Activated CD4-positive, alpha-beta T cell treated with anti-CD3 and anti-CD28 coated beads, Interleukin-10, Interleukin-2, amounts not matched to agents 100 ng/mL and 50 ng/mL, durations not matched to agents 16 hours and 8 hours (primary cell): ENCODE measurements around the gene CLTA.
"Not testable (repeated sequence)": the region's sequence is repeated elsewhere in the genome, so short reads cannot be mapped to it uniquely, and the experiment has no call there.

ENCODE experiments used
- DNase-seq: peaks from one replicate; pipeline ENCODE4 v3.0.0-alpha.2; 2020

Gene CLTA

DNA sequence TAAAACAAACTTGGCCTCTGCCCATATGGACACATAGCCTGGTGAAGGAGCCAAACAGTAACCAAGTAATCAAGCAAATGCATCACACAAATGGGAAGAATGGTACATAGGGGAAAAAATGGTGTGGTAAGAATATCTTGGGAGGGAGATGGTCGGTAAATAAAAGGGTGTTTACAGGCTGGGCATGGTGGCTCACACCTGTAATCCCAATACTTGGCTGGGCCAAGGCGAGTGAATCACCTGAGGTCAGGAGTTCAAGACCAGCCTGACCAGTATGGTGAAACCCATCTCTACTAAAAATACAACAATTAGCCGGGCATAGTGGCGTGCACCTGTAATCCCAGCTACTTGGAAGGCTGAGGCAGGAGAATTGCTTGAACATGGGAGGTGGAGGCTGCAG is 31.2 kb upstream of the CLTA start:
- DNase-seq = not testable (repeated sequence)

DNA sequence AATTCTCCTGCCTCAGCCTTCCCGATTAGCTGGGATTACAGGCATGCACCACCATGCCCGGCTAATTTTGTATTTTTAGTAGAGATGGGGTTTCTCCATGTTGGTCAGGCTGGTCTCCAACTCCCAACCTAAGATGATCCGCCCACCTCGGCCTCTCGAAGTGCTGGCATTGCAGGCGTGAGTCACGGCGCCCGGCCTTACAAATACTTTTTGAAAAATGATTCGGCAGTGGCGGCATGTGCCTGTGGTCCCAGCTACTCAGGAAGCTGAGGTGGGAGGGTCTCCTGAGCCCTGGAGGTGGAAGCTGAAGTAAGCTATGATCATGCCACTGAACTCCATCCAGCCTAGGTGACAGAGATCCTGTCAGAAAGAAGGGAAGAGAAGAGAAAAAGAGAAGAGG is 30.6 kb upstream of the CLTA start:
- not testable (repeated sequence) for DNase-seq

DNA sequence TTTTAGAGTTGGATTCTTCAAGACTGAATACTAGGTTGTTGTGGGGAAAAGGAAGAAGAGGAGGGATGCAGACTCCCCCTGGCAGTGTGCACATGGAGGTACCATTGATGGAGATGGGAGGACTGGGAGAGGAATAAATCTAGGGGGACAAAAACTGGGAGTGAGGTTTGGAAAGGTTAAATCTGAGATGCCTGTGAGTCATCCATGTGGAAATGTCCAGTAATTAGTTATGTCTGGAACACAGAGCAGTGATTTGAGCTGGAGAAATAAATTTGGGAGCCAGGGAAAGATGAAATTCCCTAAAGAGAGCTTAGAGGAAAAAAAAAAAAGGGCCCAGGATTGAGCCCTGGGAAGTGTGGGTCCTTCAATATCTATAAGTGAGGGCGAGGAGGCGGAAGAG is 29.5 kb upstream of the CLTA start:
- no peak for DNase-seq

DNA sequence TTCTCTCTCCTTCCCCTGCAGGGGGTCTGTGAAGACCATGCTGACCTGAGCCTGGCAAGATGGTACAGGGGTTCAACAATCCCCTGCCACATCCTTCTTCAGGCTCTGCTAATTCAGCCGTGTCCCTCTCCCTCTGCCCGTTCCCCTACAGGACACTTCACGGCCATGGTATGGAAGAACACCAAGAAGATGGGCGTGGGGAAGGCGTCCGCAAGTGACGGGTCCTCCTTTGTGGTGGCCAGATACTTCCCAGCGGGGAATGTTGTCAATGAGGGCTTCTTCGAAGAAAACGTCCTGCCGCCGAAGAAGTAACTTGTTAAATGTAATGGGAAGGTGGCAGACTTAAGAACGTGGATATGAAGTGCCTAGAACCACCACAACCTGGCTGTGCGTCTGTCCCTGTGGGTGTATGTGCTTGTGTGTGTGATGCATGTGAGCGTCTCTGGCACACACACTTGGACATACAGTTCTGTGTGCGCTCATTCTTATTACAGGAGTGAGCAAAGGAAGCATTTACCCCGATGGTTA is 28.4 kb upstream of the CLTA start:
- DNase-seq = no peak

DNA sequence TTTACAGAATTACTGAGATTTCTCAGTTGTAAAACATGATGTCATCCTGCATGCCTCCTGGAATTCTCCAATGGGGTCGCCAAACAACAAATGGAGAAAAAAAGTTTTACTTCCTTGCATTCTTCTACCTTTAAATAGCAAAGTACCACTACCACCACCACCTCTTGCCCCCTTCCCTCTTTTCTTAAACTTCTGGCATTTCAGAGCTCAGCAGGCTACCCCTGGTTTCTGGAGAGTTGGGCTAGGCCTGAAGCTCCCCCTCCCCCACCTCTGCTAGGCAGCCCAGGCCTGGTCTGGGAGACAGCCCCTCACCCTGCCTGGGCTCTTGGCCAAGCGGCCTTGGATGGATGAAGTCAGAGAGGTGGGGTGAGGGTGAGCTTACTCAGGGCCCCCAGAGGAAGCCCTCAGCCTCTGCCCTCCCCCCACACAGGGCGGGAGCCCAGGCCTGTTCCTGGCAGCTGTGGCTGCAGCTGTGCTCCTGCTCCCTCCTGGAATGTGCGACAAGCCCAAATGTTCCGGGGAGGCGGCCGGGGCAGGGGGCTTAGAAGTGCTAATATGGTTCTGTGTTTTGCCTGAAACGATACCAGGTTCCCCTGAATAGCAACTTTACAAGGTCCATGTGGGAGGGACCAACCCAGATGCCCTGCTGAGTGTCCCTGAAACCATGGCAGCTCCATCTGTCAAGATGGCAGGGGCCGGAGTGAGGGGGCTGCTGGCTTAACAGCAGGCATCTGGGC is 27.5 kb upstream of the CLTA start:
- no peak for DNase-seq

DNA sequence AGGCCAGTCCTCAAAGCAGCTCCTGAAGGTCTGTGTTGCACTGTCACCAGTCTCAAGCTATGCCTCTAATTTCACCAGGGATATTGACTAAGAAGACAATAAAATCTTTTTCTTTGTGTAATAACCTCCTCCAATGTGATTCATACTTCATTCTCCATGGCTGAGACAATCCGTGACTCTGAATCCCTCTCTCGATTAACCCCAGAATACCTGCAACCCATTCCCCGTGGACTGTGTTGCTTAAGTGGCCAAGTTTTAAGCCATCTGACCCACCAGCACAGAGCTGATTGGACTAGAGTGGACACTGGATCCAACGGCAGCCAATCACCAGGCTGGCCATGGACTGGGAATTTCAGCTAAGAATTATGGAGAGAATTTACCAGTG is 26.9 kb upstream of the CLTA start:
- no peak for DNase-seq

DNA sequence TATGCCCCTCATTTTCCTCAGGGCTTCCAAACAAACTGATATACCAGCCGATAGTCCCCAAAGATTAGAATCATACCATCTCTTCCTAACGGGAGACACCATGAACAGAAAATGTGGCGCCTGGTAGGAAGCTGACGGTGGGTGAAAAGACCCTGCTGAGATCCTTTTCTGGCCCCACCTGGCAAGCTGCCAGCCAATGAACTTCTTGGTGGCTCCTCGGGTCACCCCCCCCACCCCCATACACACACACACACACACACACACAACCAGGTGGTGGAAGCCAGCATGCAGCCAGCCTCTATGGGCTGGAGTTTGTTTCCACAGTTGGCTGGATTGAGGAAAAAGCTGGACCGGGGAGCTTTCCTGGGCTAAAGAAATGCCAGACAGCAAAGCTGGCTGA is 26.3 kb upstream of the CLTA start:
- DNase-seq = no peak

DNA sequence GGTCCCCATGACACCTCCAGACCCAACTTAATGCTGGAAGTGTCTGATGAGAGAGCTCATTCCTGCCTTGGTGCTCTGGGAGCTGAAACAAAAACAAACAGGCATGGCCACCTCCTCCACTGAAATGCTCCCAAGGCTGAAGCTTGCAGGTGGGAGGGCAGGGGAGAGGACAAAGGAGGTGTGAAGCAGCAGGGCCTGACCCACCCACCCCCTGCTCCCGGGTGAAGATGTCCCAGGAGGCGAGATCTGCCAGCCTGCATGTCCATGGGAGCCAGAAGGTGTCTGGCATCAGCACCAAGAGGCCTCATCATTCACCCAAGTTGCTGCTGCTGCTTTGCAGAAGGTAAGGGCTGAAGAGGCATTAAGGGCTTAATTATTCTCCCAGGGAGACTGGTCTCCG is 25.7 kb upstream of the CLTA start:
- DNase-seq = no peak

DNA sequence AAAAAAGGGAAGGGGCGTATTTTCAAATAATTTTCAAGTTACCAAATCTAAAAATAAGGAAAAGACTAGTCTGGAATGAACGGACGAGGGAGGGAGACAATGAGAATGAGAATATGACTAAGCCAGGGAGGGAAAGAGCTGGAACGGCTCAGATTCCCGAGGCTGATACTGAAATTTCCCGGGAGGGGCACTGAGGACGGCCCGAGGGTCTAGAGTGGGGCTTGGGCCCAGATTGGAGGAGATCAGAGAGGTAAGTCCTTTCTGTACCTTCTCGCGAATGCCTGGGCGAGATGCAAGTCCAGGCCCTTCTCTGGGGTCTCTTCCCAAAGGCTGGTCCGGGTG is 24.9 kb upstream of the CLTA start:
- DNase-seq = no peak

DNA sequence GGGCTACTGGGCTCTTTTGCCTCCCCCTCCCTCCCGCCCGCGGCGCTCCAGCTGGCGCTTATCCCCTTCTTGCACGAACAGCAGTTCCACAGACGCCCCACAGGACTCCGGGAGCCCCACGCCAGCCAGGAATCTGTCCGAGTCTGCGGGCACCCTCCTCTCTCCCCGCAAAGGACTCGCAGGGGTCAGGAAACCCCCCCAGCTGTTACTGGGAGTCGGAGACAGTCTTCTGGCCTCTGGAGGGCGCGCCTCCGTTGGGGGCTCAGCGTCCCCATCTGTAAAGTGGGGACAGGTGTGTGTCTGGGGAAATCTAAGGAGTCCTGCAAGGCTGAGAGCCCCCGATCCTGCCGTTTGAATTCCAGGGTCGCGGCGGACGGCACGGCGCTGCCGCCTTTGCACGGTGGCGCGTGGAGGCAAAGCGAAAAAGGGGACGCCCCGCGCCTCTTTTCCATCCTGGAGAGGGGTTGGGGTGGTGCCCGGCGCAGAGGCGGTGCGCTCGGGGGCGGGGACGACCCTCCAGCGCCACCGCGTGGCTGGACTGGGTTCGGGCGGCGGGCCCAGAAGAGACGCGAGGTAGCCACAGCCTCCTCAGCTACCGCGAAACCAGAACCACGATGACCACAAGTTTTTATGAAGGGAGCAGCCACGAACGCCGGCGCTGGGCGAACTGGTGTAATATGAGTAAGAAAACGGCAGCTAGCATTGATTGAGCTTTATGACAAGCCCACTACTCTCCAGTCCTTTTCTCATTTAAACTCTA is 24.4 kb upstream of the CLTA start:
- peak; percentile 88 for DNase-seq

DNA sequence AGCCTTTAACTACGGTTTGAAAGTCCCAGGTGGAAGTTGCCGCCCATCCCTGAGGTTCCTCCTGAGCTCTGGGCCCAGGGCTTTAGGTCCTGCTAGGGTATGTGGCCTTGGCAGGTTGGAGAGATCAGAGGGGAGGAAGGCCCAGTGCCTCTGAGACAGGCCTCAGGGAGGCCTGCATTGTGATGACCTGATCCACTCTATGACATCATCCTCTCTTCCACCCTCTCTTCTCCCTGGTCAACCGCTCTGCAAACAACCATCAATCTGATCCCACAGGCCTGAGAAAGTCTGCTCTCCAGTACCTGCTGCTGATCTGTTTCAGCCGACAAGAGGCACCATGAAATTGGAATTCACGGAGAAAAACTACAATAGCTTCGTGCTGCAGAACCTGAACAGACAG is 21.6 kb upstream of the CLTA start, which contains the start of gene CCIN:
CCIN (plus strand) TSS at position 223 of the 400 bp plus-strand sequence; CDS start at position 338, 115 bp downstream.
- no peak for DNase-seq

DNA sequence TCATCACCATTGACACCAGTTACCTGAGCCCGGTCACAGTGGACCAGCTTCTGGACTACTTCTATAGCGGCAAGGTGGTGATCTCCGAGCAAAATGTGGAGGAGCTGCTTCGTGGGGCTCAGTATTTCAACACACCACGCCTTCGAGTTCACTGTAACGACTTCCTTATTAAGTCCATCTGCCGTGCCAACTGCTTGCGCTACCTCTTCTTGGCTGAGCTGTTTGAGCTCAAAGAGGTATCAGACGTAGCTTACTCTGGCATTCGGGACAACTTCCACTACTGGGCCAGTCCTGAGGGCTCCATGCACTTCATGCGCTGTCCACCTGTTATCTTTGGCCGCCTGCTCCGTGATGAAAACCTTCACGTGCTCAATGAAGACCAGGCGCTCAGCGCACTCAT is 21.0 kb upstream of the CLTA start:
- no peak for DNase-seq

DNA sequence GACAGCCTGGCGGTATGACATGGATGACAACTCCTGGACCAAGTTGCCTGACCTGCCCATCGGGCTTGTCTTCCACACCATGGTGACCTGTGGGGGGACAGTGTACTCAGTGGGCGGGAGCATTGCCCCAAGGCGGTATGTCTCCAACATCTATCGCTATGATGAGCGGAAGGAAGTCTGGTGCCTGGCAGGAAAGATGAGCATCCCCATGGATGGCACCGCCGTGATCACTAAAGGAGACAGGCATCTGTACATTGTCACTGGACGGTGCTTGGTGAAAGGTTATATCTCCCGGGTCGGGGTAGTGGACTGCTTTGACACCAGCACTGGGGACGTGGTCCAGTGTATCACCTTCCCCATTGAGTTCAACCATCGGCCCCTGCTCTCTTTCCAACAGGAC is 20.2 kb upstream of the CLTA start:
- DNase-seq = no peak

DNA sequence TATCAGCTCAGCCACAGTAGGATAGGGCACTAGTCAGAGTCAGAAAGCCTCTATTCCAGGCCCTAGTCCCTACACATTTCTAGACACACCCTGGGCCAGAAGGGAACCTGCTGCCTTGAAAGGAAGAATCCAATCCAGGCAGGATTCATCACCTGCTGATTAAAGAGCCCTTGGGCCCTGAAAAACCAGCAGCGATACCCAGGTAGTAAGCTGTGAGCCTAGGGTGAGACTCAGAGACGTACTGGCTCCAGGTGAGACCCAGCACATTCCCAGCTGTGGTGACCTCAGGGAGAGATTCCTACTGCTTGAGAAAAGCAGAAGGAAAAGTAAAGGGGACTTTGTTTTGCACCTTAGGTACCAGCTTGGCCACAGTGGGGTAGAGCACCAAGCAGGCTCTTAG is 16.9 kb upstream of the CLTA start:
- no peak for DNase-seq

DNA sequence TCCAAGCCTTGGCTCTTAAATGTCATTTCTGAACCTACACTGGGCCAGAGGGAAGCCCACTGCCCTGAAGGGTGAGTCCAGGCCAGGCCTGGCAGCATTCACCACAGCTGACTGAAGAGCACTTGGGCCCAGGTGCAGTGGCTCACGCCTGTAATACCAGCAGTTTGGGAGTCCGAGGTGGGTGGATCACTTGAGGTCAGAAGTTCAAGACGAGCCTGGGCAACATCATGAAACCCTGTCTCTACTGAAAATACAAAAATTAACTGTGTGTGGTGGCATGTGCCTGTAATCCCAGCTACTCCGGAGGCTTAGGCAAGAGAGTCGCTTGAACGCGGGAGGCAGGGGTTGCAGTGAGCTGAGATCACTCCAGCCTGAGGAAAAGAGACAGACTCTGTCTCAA is 16.4 kb upstream of the CLTA start:
- DNase-seq = no peak

DNA sequence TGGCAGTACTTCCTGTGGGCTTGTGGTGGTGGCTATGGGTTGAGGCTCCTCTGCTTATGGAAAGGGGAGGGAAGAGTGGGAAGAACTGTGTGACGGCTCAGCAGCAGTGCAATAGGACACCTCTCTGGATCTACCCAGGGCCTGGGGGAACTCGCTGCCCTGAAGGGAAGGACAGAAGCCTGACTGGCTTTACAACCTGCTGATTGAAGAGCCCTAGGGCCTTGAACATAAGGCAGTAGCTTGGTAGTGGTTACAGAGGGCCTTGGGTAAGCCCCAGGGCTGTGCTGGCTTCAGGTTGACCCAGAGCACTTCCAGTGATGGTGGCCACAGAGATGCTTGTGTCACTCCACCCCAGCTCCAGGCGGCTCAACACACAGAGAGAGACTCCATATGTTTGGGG is 16.0 kb upstream of the CLTA start:
- DNase-seq = no peak

DNA sequence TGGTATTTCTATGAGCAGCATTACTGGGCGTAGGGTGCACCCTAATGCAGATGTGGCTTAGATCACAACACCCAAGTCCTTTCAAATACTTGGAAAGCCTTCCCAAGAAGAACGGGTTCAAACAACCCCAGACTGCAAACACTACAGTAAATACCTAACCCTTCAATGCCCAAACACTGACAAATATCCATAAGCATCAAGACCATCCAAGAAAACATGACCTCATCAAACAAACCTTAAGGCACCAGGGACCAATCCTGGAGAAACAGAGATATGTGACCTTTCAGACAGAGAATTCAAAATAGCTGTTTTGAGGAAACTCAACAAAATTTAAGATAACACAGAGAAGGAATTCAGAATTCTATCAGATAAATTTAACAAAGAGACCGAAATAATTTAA is 15.5 kb upstream of the CLTA start:
- not testable (repeated sequence) for DNase-seq

DNA sequence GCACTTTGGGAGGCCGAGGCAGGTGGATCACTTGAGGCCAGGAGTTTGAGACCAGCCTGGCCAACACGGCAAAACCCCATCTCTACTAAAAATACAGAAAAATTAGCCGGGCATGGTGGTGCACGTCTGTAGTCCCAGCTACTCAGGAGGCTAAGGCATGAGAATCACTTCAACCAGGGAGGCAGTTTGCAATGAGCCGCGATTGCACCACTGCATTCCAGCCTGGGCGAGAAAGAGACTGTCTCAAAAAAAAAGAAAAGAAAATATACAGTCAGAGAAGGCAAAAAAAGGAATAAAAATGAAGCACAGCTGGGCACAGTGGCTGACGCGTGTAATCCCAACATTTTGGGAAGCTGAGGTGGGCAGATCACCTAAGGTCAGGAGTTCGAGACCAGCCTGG is 14.2 kb upstream of the CLTA start:
- DNase-seq = not testable (repeated sequence)

DNA sequence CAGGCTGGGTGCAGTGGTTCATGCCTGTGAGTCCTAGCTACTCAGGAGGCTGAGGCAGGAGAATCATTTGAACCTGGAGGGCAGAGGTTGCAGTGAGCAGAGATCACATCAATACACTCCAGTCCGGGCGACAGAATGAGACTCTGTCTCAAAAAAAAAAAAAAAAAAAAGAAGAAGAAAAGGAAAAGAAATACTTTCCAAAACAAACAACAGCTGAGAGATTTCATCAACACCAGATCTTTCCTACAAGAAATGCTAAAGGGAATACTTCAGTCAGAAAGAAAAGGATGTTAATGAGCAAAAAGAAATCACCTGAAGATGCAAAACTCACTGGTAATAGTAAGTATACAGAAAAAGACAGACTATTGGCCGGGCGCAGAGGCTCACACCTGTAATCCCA is 13.2 kb upstream of the CLTA start:
- no peak for DNase-seq

DNA sequence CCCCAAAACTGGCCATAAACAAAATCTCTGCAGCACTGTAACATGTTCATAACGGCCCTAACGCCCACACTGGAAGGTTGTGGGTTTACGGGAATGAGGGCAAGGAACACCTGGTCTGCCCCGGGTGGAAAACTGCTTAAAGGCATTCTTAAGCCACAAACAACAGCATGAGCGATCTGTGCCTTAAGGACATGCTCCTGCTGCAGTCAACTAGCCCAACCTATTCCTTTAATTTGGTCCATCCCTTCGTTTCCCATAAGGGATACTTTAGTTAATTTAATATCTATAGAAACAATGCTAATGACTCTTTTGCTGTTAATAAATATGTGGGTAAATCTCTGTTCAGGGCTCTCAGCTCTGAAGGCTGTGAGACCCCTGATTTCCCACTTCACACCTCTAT is 10.5 kb upstream of the CLTA start:
- DNase-seq = not testable (repeated sequence)

DNA sequence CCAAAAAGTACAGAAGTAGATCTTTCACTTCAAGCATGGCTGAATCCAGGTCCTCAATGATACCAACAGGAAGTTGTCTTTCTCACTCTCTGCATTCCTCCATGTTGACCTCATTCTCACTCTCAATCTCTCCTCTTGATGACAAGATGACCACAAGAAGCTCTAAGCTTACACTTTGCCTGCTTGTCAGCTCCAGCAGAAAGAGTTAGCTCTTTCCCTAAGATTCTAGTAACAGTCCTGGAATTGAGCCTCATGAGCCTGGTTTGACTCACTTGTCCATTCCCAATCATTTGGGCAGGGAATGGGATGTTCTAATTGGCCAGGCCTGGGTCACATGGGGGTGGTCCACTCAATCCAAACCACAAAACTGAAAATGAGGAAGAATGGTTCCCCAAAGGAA is 3.3 kb upstream of the CLTA start:
- peak; percentile 23 for DNase-seq

DNA sequence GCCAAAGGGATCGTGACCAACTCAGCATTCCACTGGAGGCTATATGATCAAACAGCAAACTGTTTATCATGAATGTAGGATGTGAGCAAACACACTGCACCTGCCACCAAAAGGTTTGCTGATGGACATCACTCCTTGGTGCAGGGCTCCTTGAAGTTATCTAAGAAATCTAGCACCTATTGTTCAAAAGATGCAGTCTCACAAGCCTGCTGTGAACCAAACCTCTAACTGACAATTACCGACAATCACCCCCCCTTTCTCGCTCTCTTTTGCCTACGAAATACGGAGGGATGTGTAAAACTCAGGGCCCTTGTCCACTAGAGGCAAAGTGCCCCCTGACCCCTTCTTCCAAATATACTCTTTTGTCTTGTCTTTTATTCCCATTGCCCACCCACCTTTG is 2.5 kb upstream of the CLTA start:
- DNase-seq = no peak

DNA sequence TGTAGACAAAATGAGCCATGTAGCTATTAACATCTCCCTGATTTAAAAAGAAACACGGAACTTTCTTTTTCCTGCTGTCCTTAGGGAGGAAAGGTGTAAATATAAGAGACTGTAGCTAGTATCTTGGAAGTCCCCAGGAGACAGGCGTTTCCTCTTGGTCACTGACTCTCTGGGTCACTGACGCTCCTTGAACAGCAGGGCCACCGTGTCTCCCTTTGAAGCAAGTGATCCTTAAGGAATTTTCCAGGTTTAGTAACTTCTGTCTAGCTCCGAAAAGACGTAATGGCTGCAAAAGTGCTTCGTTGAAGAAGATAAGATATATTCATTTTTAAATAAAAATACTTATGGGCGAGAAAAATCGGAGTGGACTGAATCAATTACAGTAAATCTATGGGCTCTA is 745 bp upstream of the CLTA start:
- no peak for DNase-seq

DNA sequence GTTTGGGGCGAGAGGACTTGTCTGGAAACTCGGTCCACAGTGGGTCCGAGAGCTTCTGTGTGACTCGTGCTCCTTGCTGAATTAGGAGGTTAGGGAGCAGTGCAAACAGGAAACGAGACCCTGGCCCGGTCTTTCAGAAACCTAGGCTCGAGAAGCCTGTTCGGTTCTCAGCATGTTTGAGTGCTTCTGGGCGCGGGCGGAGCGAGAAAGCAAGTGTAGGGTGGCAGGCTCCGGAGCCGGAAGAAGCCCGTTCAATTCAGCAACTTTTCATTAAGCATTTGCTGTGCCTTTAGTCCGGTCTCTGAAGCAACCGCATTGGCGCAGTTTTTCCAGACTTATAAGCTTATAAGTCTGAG is 547 bp downstream of the CLTA start:
- peak; percentile 49 for DNase-seq

DNA sequence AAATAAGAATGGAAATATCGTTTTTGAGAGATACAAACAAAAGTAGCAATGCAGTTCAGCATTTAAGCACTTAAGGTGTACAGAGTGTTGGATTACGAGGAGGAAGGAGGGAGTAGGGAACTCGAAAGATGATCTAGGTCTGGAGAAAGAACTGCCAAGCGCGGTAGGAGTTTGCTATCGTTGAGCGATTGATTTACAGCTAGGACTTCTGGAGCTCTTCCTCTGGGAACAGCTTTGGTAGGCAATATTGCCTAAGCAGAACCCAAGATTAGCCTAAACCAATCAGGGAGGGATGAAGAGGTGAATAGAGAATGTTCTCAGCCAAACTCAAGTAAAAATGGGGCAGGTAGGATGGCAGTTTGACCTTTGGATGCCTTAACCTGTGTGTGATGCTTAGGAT is 965 bp downstream of the CLTA start:
- DNase-seq = no peak
